Epithelial cell of esophagus (primary cell): ENCODE measurements around the gene PARD3B.
A peak's percentile ranks its signal among the peaks of the same experiment; 100 is the strongest.

Source experiments
- DNase-seq: peaks from one replicate; pipeline ENCODE4 v3.0.0; 2010; ENCODE audit warnings: low read depth
- H3K4me3 ChIP-seq: 2 replicates; pipeline ENCODE4 v1.5.1; 2011; ENCODE audit warnings: mild to moderate bottlenecking, low read length, control low read depth
- TF ChIP-seq, protein P1 (sequence below): IDR thresholded peaks from 2 replicates; pipeline ENCODE4 v1.5.1; 2011; ENCODE audit warnings: low read depth, mild to moderate bottlenecking, low read length, control low read depth, inconsistent platforms; ENCODE audit not compliant: insufficient read depth; ENCODE audit errors: missing control alignments

PARD3B gene

DNA sequence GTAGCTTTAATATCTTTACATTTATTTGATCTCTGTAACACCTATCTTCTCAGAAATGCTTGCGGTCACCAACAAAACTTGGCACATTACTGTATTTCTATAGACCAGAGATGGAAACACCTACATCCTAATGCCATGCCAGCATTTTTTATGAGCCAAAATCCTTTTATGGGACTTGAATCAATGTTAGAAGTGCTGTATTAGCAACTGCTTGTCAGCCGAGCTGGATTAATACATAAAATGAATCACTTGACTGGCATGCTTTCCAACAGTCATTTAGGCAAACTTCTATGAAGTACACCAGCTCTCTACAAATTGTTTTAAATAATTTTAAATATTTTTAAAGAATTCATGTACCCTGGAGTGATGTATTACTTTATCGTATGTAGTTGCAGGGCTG is 864.1 kb downstream of the PARD3B start:
- DNase-seq, result peak; percentile 17
- TF ChIP-seq, protein P1, sequence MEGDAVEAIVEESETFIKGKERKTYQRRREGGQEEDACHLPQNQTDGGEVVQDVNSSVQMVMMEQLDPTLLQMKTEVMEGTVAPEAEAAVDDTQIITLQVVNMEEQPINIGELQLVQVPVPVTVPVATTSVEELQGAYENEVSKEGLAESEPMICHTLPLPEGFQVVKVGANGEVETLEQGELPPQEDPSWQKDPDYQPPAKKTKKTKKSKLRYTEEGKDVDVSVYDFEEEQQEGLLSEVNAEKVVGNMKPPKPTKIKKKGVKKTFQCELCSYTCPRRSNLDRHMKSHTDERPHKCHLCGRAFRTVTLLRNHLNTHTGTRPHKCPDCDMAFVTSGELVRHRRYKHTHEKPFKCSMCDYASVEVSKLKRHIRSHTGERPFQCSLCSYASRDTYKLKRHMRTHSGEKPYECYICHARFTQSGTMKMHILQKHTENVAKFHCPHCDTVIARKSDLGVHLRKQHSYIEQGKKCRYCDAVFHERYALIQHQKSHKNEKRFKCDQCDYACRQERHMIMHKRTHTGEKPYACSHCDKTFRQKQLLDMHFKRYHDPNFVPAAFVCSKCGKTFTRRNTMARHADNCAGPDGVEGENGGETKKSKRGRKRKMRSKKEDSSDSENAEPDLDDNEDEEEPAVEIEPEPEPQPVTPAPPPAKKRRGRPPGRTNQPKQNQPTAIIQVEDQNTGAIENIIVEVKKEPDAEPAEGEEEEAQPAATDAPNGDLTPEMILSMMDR, result no peak

DNA sequence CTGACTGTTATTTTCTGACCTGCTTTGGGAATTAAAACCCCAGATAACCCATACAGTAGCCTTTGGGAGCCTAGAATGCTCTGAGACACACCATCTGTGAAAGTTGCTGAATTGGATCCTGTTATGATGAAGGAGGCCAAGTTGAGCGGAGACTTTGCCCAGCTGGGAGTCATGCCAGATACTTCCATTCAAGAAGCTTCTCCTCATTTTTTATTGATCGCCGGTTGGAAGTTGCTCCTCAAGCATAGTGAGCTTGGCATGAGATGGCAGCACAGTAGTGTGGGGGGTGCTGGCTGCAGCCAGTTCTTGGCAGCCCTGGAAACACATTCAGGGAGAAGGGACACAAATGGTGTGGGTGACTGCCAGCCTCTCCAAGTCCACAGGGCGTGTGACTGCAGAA is 866.3 kb downstream of the PARD3B start:
- DNase-seq, result no peak
- TF ChIP-seq, protein P1, result no peak
- no peak overlapping the region for H3K4me3 ChIP-seq

More for the DNA sequence above, 864.1 kb downstream of the PARD3B start:
- no peak overlapping the region for H3K4me3 ChIP-seq

DNA sequence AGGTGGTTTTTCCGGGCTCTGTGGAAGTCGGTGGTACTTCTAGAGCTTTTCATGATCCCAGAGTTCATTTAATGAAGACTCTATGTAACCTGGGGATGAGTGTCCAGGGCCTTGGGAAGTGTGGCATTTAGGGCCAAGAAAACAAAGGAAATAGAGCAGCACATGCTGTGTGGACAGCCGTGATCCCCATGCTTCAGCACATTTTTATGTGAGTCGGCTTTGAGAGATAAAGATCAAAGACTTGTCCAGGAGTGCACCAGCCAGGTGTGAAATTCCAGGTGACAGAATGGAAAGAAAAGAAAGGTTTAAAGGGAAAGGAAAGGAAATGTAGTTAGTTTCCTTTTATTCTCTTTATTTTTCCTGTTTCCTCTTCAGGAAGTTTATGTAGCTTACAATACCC is 879.1 kb downstream of the PARD3B start:
- DNase-seq, result no peak
- no peak overlapping the region for H3K4me3 ChIP-seq
- TF ChIP-seq, protein P1, result no peak

DNA sequence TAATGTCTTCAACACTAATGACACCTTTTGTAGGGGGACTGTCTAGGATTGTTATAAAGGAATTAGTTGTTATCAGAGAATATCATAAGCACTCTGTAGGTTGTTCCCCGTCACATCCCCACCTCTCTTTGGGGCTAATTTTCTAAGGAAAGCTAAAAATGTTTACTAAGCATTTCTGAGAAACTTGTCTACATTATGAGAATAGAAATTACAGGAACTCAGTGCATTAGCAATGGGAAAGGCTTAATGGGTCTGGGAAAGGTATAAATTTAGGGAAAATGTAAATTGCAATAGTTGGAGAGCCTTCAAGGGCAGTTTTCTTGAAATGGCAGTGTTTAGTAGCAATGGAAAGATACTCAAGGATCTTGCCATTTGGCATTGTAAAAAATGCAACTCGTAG is 879.8 kb downstream of the PARD3B start:
- TF ChIP-seq, protein P1, result no peak
- no peak overlapping the region for H3K4me3 ChIP-seq
- DNase-seq, result no peak

DNA sequence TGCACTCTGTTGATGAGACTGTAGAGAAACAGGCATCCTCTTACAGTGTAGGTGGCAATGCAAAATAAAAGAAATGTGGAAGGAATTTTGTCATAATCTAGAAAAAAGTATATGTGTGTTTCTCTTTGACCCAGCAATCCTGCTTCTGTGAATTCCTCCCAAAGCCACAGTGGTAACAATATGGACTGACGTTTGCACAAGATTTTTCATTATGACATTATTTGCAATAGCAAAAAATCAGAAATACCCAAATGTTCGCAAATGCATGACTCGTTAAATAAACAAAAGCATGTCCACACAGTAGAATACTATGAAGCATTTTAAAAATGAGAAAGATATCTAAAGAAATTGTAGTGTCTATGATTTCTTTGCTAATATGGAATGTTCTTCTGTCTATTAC is 881.8 kb downstream of the PARD3B start:
- TF ChIP-seq, protein P1, result no peak
- no peak overlapping the region for H3K4me3 ChIP-seq
- no peak for DNase-seq

DNA sequence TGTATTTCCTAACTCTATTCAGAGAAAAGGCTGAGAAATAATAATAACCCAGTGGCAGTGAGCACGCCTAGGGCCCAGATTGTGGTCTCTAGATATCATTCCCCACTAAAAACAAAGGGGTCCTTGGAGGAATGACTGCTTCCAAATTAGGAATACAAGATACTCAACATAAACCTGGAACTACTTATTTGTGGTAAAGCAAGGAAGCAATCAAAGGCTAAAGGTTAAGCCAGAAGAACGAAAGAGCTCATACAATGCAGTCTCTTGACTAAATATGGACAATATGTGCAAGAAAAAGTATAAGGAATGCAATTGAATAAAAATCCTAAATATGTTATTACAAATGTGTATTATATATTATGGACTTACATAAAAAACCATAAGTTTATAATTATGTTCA is 883.5 kb downstream of the PARD3B start:
- no peak overlapping the region for H3K4me3 ChIP-seq
- no peak for DNase-seq
- TF ChIP-seq, protein P1, result no peak

DNA sequence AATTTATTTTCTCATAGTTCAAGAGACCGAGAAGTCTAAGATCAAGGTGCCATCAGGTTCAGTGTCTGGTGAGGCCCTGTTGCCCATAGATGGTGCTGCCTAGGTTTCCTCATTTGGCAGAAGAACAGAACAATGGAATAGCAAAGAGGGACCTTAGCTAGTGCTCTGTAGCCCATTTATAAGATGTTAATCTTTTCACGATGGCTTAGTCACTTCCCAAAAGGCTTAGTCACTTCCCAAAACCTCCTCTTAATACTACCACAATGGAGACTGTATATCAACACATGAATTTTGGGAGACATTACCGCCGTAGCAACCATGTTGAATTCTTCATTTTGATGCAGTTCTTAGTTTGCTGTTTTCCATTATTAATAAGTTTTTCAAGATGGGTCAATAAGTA is 890.7 kb downstream of the PARD3B start:
- TF ChIP-seq, protein P1, result no peak
- H3K4me3 ChIP-seq, result no peak overlapping the region
- peak; percentile 2 for DNase-seq
